GM13976 (cell line): ENCODE results near the gene MGAT5.

Experiments
- DNase-seq: peaks from one replicate; pipeline ENCODE4 v3.0.0; 2012; ENCODE audit warnings: low spot score
- CTCF ChIP-seq: IDR thresholded peaks from 2 replicates; pipeline ENCODE4 v1.5.1; 2012; ENCODE audit warnings: borderline replicate concordance, mild to moderate bottlenecking; ENCODE audit not compliant: insufficient read depth; ENCODE audit errors: extremely low read depth, missing control alignments, control extremely low read depth
- in situ Hi-C: fragments of 300-500 bp; cut with MboI; formaldehyde crosslinking; loops from one replicate; pipeline ENCODE4 v1.12.0; 2022; ENCODE audit warnings: low sequenced_read_pairs, mixed read lengths, inconsistent platforms; ENCODE audit not compliant: unreplicated experiment

Gene MGAT5

GRCh38 chr2:134411279-134411827, 157.5 kb downstream of the MGAT5 start:
- DNase-seq = no peak
- in situ Hi-C loops = loop anchor here (10.0 to 25.0 kb wide), 3 partner anchors 174 to 524 kb away; no protein-coding TSS in a partner anchor
- TF ChIP-seq CTCF = no peak

GRCh38 chr2:134411828-134412638, 158.2 kb downstream of the MGAT5 start:
- in situ Hi-C loops = loop anchor here (10.0 to 25.0 kb wide), 3 partner anchors 175 to 525 kb away; no protein-coding TSS in a partner anchor
- peak; percentile 74 for TF ChIP-seq CTCF
- DNase-seq = peak; percentile 75

GRCh38 chr2:134412639-134412999, 158.7 kb downstream of the MGAT5 start:
- DNase-seq = no peak
- TF ChIP-seq CTCF = no peak
- in situ Hi-C loops = loop anchor here (10.0 to 25.0 kb wide), 3 partner anchors 175 to 525 kb away; no protein-coding TSS in a partner anchor

GRCh38 chr2:134413430-134413829, 159.6 kb downstream of the MGAT5 start:
- in situ Hi-C loops = loop anchor here (10.0 to 25.0 kb wide), 3 partner anchors 176 to 526 kb away; no protein-coding TSS in a partner anchor
- DNase-seq = no peak
- no peak for TF ChIP-seq CTCF

GRCh38 chr2:134413912-134414311, 160.0 kb downstream of the MGAT5 start:
- in situ Hi-C loops = loop anchor here (10.0 to 25.0 kb wide), 3 partner anchors 177 to 527 kb away; no protein-coding TSS in a partner anchor
- no peak for DNase-seq
- TF ChIP-seq CTCF = no peak

- DNase-seq = no peak
- no peak for TF ChIP-seq CTCF
- in situ Hi-C loops = loop anchor here (10.0 to 25.0 kb wide), 3 partner anchors 179 to 529 kb away; no protein-coding TSS in a partner anchor
Measured at GRCh38 chr2:134416018-134416417, 162.1 kb downstream of the MGAT5 start.
